Head of caudate nucleus (tissue), 42 donors: ENCODE data around the gene DRAXIN.

Experiments
- DNase-seq, 42 donors: peaks; one replicate each; pipeline versions ENCODE4 v3.0.0 to v3.0.0-alpha.2; 2020 to 2021; ENCODE audit warnings: mixed read lengths in 7 of 42
- intact Hi-C: fragments of 100-400 bp; cut with DNase I; formaldehyde crosslinking; loops from one replicate; pipeline ENCODE4 v1.15.0; 2022

The DRAXIN gene

GRCh38 chr1:11725616-11726015, 34.1 kb downstream of the DRAXIN start:
- DNase-seq: no peak
- intact Hi-C loops: no loop called here

- intact Hi-C loops: no loop called here
- no peak for DNase-seq
Measured at GRCh38 chr1:11727119-11727518, 35.6 kb downstream of the DRAXIN start.

GRCh38 chr1:11728126-11728806, 36.8 kb downstream of the DRAXIN start:
- intact Hi-C loops: no loop called here
- DNase-seq: no peak

- intact Hi-C loops: no loop called here
Measured at GRCh38 chr1:11729155-11729497, 37.6 kb downstream of the DRAXIN start.

GRCh38 chr1:11729498-11730428, 38.3 kb downstream of the DRAXIN start:
- DNase-seq: peak in 34 of 42 donors; percentile 24 to 83 (median 53)
- intact Hi-C loops: no loop called here

More at GRCh38 chr1:11729155-11729497, 37.6 kb downstream of the DRAXIN start:
- DNase-seq: no peak

GRCh38 chr1:11730429-11730891, 39.0 kb downstream of the DRAXIN start:
- intact Hi-C loops: no loop called here

GRCh38 chr1:11731691-11732283, 40.3 kb downstream of the DRAXIN start:
- DNase-seq: peak; percentile 76 to 95 (median 88)
- intact Hi-C loops: no loop called here

More at GRCh38 chr1:11730429-11730891, 39.0 kb downstream of the DRAXIN start:
- DNase-seq: peak in 9 of 42 donors; percentile 15 to 51 (median 28)

GRCh38 chr1:11733306-11733705, 41.8 kb downstream of the DRAXIN start:
- intact Hi-C loops: no loop called here
- DNase-seq: no peak

- intact Hi-C loops: loop anchor here (5.0 kb wide), 1 partner anchor 67 kb away; no protein-coding TSS in a partner anchor
- no peak for DNase-seq
Measured at GRCh38 chr1:11735531-11735853, 44.0 kb downstream of the DRAXIN start.

- DNase-seq: peak; percentile 93 to 100 (median 97)
- intact Hi-C loops: loop anchor here (5.0 kb wide), 1 partner anchor 66 kb away; no protein-coding TSS in a partner anchor
Measured at GRCh38 chr1:11735854-11736745, 44.6 kb downstream of the DRAXIN start, which contains the start of gene AGTRAP. Gene AGTRAP (plus strand): TSS chr1:11736136. CDS start chr1:11736209, 73 bp downstream.

- peak in 14 of 42 donors; percentile 12 to 61 (median 38) for DNase-seq
- intact Hi-C loops: loop anchor here (5.0 kb wide), 1 partner anchor 65 kb away; no protein-coding TSS in a partner anchor
Measured at GRCh38 chr1:11736746-11737639, 45.5 kb downstream of the DRAXIN start.

GRCh38 chr1:11738096-11738495, 46.6 kb downstream of the DRAXIN start:
- no peak for DNase-seq
- intact Hi-C loops: loop anchor here (5.0 kb wide), 1 partner anchor 64 kb away; no protein-coding TSS in a partner anchor

- DNase-seq: no peak
- intact Hi-C loops: loop anchor here (5.0 kb wide), 1 partner anchor 64 kb away; no protein-coding TSS in a partner anchor
Measured at GRCh38 chr1:11738783-11739182, 47.3 kb downstream of the DRAXIN start.

- no peak for DNase-seq
- intact Hi-C loops: no loop called here
Measured at GRCh38 chr1:11740258-11741192, 49.0 kb downstream of the DRAXIN start.

GRCh38 chr1:11741482-11741881, 50.0 kb downstream of the DRAXIN start:
- intact Hi-C loops: no loop called here
- DNase-seq: no peak

- no peak for DNase-seq
- intact Hi-C loops: no loop called here
Measured at GRCh38 chr1:11741919-11742558, 50.5 kb downstream of the DRAXIN start.
